ENCODE measurements around the gene MRPL11. TPM values are rescaled to one million over a fixed set of nuclear protein-coding genes. Genes with fewer than 3 reads are reported as not detected.

The MRPL11 gene
- polyA plus RNA-seq, 1 of the 3 experiments (the other 2 are of a cell fraction), result 45.6 TPM

- Histone ChIP-seq H3K9me3 (no peaks in the 10 kb centered on the region), H3K9me2 (no peaks in the 10 kb centered on the region), H3K4me3 (ENCODE audit: low read depth in 2 of 2, low read length in 1 of 2) (no peak overlapping the region), H3F3A (replicated peaks; ENCODE audit: insufficient read depth) (peaks cover 6% of the 10 kb centered on the region), H3K27ac (ENCODE audit: low read depth in 2 of 2, low read length in 1 of 2) (no peak overlapping the region), H3K9ac (no peak overlapping the region), H3K4me2 (no peak overlapping the region), H2AFZ (ENCODE audit: low read depth) (no peak overlapping the region), H3K79me2 (ENCODE audit: insufficient read depth) (no peaks in the 10 kb centered on the region), H3K4me1 (ENCODE audit: control insufficient read depth in 1 of 2, insufficient read depth in 2 of 2, low read depth in 1 of 2, low read length in 1 of 2) (peaks cover 4 to 8% of the 10 kb centered on the region in 2 experiments; a peak in 2 of 4 replicates), H4K20me1 (ENCODE audit: insufficient read depth) (peaks cover 15% of the 10 kb centered on the region), H3K36me3 (replicated peaks in 1 of 2; ENCODE audit: control insufficient read depth in 1 of 2, insufficient read depth in 2 of 2, low read length in 1 of 2) (no peaks in the 10 kb centered on the region), H3K27me3 (ENCODE audit: insufficient read depth) (peaks cover 24% of the 10 kb centered on the region)
- ChIA-PET CTCF (interaction anchor here (3.0 to 22.6 kb wide), 4 partner anchors 1 to 29 kb away, joined by 13 to 617 read pairs (median 320); partner anchors contain the start of genes MRPL11 and NPAS4), POLR2A (no interaction called here)
- DNase-seq, result no peak
- WGBS (ENCODE audit: low lambda C conversion rate), result 21% methylated on average over 2 of the region's 2 CpGs
- no peak for TF ChIP-seq RXRA (IDR thresholded peaks at IDR 0.05; ENCODE audit: borderline replicate concordance, low read depth)
- no peak for TF ChIP-seq YY1 (IDR thresholded peaks at IDR 0.05; ENCODE audit: low read depth)
- TF ChIP-seq POLR2AphosphoS5 (IDR thresholded peaks at IDR 0.05; ENCODE audit: low read depth, low read length), result no peak
- no peak for TF ChIP-seq GATA2 (CRISPR knock-in tag; IDR thresholded peaks at IDR 0.05)
- no peak for TF ChIP-seq TAF1 (IDR thresholded peaks at IDR 0.05; ENCODE audit: borderline replicate concordance, low read depth, low read length)
- TF ChIP-seq RAD21 (IDR thresholded peaks at IDR 0.05; ENCODE audit: low read length), result no peak
- no peak for TF ChIP-seq SIN3A (IDR thresholded peaks at IDR 0.05; ENCODE audit: borderline replicate concordance, low read depth, low read length)
- TF ChIP-seq RCOR1 (IDR thresholded peaks at IDR 0.05; ENCODE audit: low read length), result no peak
- no peak for TF ChIP-seq REST (IDR thresholded peaks at IDR 0.05; ENCODE audit: low read depth, low read length)
- TF ChIP-seq ZBTB33 (IDR thresholded peaks at IDR 0.05; ENCODE audit: borderline replicate concordance, low read depth), result no peak
- no peak for TF ChIP-seq FOSL2 (IDR thresholded peaks at IDR 0.05; ENCODE audit: borderline replicate concordance, low read depth)
- no peak for TF ChIP-seq PBX3 (IDR thresholded peaks at IDR 0.05)
- no peak for TF ChIP-seq TCF12 (IDR thresholded peaks at IDR 0.05)
- TF ChIP-seq NRF1 (IDR thresholded peaks at IDR 0.05; ENCODE audit: low read depth, low read length), result no peak
These were observed 23.2 kb downstream of the MRPL11 start for GRCh38 chr11:66415423-66415822.

Measured in SK-N-SH (cell line).